GM12878 (cell line): ENCODE results near the gene PGF.

Source experiments
- POLR2A ChIP-seq: IDR thresholded peaks from 2 replicates; pipeline ENCODE4 v1.6.1; 2011; ENCODE audit warnings: low read depth, mild to moderate bottlenecking, low read length
- TF ChIP-seq, protein P1 (sequence below), 3 experiments: IDR thresholded peaks in 2 of 3; conservative IDR thresholded peaks in 1 of 3; 2 replicates each; pipeline ENCODE4 v1.5.1; 2011; ENCODE audit warnings: low read depth in 3 of 3, low read length in 3 of 3, mild to moderate bottlenecking in 3 of 3, control low read depth in 2 of 3, moderate library complexity in 2 of 3, inconsistent platforms in 1 of 3, mixed read lengths in 1 of 3; ENCODE audit not compliant: control insufficient read depth in 2 of 3, insufficient read depth in 1 of 3; ENCODE audit errors: extremely low read depth in 1 of 3

DNA sequence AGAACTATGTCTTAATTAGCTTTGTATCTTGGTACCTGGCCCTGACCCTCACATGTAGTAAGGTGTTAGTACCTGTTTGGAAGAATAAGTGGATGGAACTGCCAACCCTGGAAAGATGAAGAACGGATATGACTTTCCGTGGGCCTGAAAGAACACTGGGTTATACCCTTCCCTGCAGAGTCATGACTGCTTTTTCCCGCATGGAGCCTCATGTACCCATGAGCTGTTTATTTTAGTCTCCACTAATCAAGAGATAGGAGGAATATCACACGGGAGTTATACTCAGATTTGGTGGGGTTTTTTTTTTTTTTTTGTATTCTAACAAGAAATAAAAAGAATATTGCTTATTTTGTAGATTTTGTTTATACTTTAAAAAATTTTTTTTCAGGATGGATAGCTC, 57.8 kb downstream of the PGF start:
- TF ChIP-seq, protein P1, sequence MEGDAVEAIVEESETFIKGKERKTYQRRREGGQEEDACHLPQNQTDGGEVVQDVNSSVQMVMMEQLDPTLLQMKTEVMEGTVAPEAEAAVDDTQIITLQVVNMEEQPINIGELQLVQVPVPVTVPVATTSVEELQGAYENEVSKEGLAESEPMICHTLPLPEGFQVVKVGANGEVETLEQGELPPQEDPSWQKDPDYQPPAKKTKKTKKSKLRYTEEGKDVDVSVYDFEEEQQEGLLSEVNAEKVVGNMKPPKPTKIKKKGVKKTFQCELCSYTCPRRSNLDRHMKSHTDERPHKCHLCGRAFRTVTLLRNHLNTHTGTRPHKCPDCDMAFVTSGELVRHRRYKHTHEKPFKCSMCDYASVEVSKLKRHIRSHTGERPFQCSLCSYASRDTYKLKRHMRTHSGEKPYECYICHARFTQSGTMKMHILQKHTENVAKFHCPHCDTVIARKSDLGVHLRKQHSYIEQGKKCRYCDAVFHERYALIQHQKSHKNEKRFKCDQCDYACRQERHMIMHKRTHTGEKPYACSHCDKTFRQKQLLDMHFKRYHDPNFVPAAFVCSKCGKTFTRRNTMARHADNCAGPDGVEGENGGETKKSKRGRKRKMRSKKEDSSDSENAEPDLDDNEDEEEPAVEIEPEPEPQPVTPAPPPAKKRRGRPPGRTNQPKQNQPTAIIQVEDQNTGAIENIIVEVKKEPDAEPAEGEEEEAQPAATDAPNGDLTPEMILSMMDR (IDR thresholded peaks at IDR 0.05 in 2 of 3, conservative IDR thresholded peaks at IDR 0.05 in 1 of 3; ENCODE audit: control insufficient read depth in 2 of 3, extremely low read depth in 1 of 3, insufficient read depth in 1 of 3, low read depth in 3 of 3, low read length in 3 of 3) = no peak
- no peak for TF ChIP-seq POLR2A
